Colonic mucosa (tissue), 4 donors: Measurements from ENCODE around the gene CDCA4. TPM values are rescaled to one million over a fixed set of nuclear protein-coding genes. Genes with fewer than 3 reads are reported as not detected.
A peak's percentile ranks its signal among the peaks of the same experiment; 100 is the strongest.
"Not testable (repeated sequence)": the region's sequence is repeated elsewhere in the genome, so short reads cannot be mapped to it uniquely, and the experiment has no call there.

ENCODE experiments used
- DNase-seq: peaks from one replicate; pipeline ENCODE4 v3.0.0-alpha.2; 2020
- H3K27ac ChIP-seq: fragments of 200-600 bp; one replicate; pipeline ENCODE4 v1.8.0; 2021
- H3K27me3 ChIP-seq: fragments of 200-600 bp; one replicate; pipeline ENCODE4 v1.8.0; 2021
- H3K36me3 ChIP-seq: fragments of 200-600 bp; one replicate; pipeline ENCODE4 v1.8.0; 2021
- H3K4me1 ChIP-seq: fragments of 200-600 bp; one replicate; pipeline ENCODE4 v1.8.0; 2021; ENCODE audit warnings: mild to moderate bottlenecking
- H3K4me3 ChIP-seq: fragments of 200-600 bp; one replicate; pipeline ENCODE4 v1.8.0; 2021
- H3K9ac ChIP-seq, 2 donors: one replicate each; pipeline ENCODE4 v1.7.0; 2013; ENCODE audit warnings: control low read depth in 2 of 2, low read depth in 2 of 2, low read length in 2 of 2
- H3K9me3 ChIP-seq: fragments of 200-600 bp; one replicate; pipeline ENCODE4 v1.8.0; 2021
- intact Hi-C: fragments of 100-400 bp; cut with DNase I; formaldehyde crosslinking; loops from one replicate; pipeline ENCODE4 v1.14.1; 2022
- total RNA-seq, 2 donors: library from RNA; stranded (reverse); fragmentation: NEBNext Ultra II Directional in 1 of 2; extraction: Animal tissue kit (Norgen Biotek cat#: 25700) in 1 of 2; gene quantifications; one replicate each; pipeline ENCODE4 v1.2.1, GENCODE V29; 2021
- TF ChIP-seq, protein P1 (sequence below): fragments of 200-600 bp; IDR thresholded peaks from one replicate; pipeline ENCODE4 v1.8.0; 2022; ENCODE audit warnings: antibody characterized with exemption, mild to moderate bottlenecking
- donor health status: healthy.
- donor health status: DM: no; HTN: no; CAD: no.
- donor health status: DM: no; HTN: no; CAD: no.

Gene CDCA4
- total RNA-seq, 2 donors from 2014 or later, result 8.3 to 16.3 TPM

DNA sequence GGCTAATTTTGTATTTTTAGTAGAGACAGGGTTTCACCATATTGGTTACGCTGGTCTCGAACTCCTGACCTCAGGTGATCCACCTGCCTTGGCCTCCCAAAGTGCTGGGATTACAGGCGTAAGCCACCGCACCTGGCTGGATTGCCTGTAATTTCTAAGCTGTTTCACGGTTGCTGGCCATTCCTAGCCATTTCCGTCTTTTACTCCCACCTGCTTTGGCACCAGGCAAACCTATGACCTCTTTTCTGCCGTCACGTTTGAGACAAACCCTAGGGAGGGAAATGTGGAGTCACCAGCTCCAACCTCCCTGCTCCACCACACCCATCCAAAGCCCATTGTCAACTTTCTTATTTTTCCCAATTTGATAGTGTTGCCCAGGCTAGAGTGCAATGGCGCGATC lies 43.1 kb upstream of the CDCA4 start:
- Histone ChIP-seq H3K4me3 (peak overlapping the region; percentile 23), H3K9ac (no peak overlapping the region), H3K4me1 (no peaks in the 10 kb centered on the region), H3K36me3 (no peaks in the 10 kb centered on the region), H3K27ac (peak overlapping the region; percentile 61), H3K9me3 (no peaks in the 10 kb centered on the region), H3K27me3 (no peaks in the 10 kb centered on the region)
- no peak for DNase-seq
- TF ChIP-seq, protein P1, sequence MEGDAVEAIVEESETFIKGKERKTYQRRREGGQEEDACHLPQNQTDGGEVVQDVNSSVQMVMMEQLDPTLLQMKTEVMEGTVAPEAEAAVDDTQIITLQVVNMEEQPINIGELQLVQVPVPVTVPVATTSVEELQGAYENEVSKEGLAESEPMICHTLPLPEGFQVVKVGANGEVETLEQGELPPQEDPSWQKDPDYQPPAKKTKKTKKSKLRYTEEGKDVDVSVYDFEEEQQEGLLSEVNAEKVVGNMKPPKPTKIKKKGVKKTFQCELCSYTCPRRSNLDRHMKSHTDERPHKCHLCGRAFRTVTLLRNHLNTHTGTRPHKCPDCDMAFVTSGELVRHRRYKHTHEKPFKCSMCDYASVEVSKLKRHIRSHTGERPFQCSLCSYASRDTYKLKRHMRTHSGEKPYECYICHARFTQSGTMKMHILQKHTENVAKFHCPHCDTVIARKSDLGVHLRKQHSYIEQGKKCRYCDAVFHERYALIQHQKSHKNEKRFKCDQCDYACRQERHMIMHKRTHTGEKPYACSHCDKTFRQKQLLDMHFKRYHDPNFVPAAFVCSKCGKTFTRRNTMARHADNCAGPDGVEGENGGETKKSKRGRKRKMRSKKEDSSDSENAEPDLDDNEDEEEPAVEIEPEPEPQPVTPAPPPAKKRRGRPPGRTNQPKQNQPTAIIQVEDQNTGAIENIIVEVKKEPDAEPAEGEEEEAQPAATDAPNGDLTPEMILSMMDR, result no peak
- intact Hi-C loops, result no loop called here

DNA sequence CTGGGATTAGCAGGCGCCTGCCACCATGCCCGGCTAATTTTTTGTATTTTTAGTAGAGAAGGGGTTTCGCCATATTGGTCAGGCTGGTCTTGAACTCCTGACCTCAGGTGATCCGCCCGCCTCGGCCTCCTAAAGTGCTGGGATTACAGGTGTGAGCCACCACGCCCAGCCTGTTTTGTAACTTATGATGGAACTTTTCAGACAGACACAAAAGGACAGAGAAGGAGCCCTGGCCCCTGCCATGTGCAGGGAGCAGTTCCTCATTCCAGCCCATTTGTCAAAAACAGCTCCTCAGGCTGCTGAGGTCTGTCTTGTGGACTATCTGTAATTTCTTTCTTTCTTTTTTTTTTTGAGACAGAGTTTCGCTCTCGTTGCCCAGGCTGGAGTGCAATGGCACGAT lies 42.6 kb upstream of the CDCA4 start:
- H3K4me1 ChIP-seq, H3K9me3 ChIP-seq, H3K27me3 ChIP-seq, H3K9ac ChIP-seq, H3K36me3 ChIP-seq, H3K4me3 ChIP-seq, DNase-seq, intact Hi-C loops: not testable (repeated sequence)
- peak overlapping the region; percentile 12 for H3K27ac ChIP-seq

DNA sequence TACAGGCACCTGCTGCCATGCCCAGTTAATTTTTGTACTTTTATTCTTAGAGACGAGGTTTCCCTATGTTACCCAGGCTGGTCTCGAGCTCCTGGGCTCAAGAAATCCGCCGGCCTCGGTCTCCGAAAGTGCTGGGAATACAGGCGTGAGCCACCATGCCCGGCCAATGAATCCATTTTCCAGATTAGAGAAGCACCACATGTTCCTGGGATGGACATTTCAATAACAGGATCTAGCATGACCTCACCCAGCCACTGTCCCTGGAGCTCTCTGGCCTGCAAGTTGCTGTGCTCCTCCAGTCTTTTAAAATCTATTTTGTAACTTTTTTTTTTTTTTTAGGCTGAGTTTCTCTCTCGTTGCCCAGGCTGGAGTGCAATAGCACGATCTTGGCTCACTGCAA lies 42.2 kb upstream of the CDCA4 start:
- H3K9ac ChIP-seq, result no peak overlapping the region
- H3K36me3 ChIP-seq, result no peaks in the 10 kb centered on the region
- intact Hi-C loops, result no loop called here
- no peaks in the 10 kb centered on the region for H3K9me3 ChIP-seq
- H3K4me1 ChIP-seq, result no peaks in the 10 kb centered on the region
- no peaks in the 10 kb centered on the region for H3K27me3 ChIP-seq
- H3K27ac ChIP-seq, result no peak overlapping the region
- H3K4me3 ChIP-seq, result no peak overlapping the region
- DNase-seq, result no peak
- TF ChIP-seq, protein P1, result no peak

DNA sequence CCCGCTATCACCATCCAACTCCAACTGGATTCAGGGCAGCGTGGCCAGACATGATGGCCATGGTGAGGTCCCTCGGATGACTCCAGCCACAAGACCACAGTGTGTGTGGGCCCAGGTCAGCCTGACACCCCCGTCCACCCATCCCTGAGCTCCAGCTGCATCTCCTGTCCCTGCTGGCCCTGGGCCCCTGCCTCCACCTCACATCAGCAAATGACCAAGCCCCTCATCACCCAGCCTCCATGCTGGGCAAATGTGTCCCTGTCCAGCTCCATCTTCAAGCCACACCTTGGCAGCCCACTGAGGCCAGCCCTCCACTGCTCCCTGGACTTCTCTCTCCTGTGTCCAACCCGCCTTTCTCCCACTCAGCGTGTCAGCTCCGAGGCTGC lies 41.2 kb upstream of the CDCA4 start:
- H3K27me3 ChIP-seq, result no peaks in the 10 kb centered on the region
- H3K9me3 ChIP-seq, result no peaks in the 10 kb centered on the region
- peak overlapping the region; percentile 15 for H3K4me3 ChIP-seq
- intact Hi-C loops, result no loop called here
- H3K36me3 ChIP-seq, result no peaks in the 10 kb centered on the region
- TF ChIP-seq, protein P1, result no peak
- no peaks in the 10 kb centered on the region for H3K4me1 ChIP-seq
- no peak overlapping the region for H3K9ac ChIP-seq
- H3K27ac ChIP-seq, result peak overlapping the region; percentile 43
- DNase-seq, result no peak

DNA sequence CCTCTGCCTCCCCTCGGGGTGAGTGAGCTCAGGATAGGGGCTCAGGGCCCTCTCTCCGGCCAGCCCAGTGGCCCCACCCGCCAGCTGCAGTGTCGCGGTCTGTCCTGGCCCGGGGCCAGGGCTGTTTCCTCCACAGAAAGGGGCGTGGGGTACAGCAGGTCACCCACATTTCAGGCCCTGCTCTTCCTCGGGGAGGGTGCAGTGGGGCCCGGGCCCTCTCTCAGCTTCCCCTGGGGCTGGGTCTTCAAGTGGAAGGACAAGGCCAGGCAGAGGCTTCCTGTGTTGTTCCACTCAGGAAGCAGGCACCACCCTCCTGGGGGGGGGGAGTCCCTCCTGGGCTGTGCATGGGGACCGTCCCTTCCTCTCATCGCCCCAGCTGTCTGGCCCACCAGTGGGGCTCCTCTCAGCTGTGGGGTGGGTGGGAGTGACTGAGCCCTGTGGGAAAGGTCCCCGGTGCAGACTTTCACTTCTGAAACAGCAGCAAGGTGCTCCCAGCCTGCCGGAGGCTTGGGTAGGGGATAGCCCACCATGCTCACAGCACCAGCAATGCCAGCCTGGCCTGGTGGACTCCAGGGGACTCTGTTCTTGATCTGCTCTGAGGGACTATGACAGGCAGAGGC lies 40.7 kb upstream of the CDCA4 start:
- intact Hi-C loops, result no loop called here
- Histone ChIP-seq H3K4me3 (peak overlapping the region; percentile 15), H3K27ac (peak overlapping the region; percentile 43), H3K9ac (peak overlapping the region; percentile 33 to 51), H3K27me3 (no peaks in the 10 kb centered on the region), H3K9me3 (no peaks in the 10 kb centered on the region), H3K4me1 (no peaks in the 10 kb centered on the region), H3K36me3 (no peaks in the 10 kb centered on the region)
- DNase-seq, result peak; percentile 40
- TF ChIP-seq, protein P1, result no peak

DNA sequence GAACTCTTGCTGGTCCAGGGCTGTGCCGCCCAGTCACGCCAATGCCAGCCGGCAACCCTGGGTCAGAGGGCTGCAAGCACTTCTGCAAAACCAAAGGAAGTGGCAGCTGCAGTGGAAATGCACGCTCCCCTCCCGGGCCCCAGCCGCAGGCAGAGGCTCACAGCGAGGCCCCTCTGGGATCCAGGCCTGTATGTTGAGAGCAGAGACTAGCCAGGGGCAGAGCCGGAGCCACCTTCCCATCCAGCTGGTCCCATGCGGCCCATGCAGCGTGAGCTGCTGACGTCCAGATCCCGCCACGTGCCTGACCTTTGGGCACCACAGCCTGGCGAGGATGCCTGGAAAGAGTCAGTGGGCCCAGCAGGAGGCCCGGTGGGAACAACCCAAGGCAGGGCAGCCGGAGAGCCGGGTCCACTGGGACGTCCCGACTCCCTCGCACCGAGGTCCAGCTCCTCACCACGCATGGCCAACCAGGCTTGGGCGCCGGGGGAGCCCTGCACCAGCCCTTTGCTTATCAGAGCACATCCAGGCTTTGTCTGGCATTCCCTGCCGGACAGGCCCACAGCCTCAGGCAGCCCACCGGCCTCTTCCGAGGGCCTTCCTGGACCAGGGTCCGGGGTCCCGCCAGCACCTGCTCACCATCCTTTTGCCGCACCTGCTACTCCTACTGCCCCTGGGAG lies 40.0 kb upstream of the CDCA4 start:
- no peak for DNase-seq
- TF ChIP-seq, protein P1, result no peak
- Histone ChIP-seq H3K4me3 (peak overlapping the region; percentile 15), H3K9me3 (no peaks in the 10 kb centered on the region), H3K36me3 (no peaks in the 10 kb centered on the region), H3K9ac (peak overlapping the region; percentile 33 to 51), H3K4me1 (no peaks in the 10 kb centered on the region), H3K27ac (peak overlapping the region; percentile 43), H3K27me3 (no peaks in the 10 kb centered on the region)
- intact Hi-C loops, result no loop called here
